Uterus (tissue), 2 donors: ENCODE measurements around the gene NFILZ.

Source experiments
- CTCF ChIP-seq, 4 experiments: fragments of 200-600 bp in 2 of 4; fragments of 450-650 bp in 2 of 4; sonication (generic) in 2 of 4; IDR thresholded peaks; one replicate each; pipeline ENCODE4 v1.5.1; 2016 to 2019; ENCODE audit warnings: antibody characterized with exemption in 4 of 4, mild to moderate bottlenecking in 2 of 4, moderate library complexity in 1 of 4
- POLR2A ChIP-seq, 2 donors: fragments of 450-650 bp; IDR thresholded peaks; one replicate each; pipeline ENCODE4 v1.6.1; 2016; ENCODE audit warnings: antibody characterized with exemption in 2 of 2, mild to moderate bottlenecking in 1 of 2, moderate library complexity in 1 of 2

GRCh38 chr19:8608941-8609278, 21.5 kb upstream of the NFILZ start:
- no peak for TF ChIP-seq CTCF (IDR thresholded peaks at IDR 0.05)
- TF ChIP-seq POLR2A (IDR thresholded peaks at IDR 0.05) = no peak
